CD14-positive monocyte (primary cell): ENCODE results near the gene TAOK1. TPM values are rescaled to one million over a fixed set of nuclear protein-coding genes. Genes with fewer than 3 reads are reported as not detected.

Source experiments
- DNase-seq, 3 donors: peaks; one replicate each; pipeline ENCODE4 v3.0.0-alpha.2; 2011 to 2022
- H2AFZ ChIP-seq: 2 replicates; pipeline ENCODE4 v1.6.0; 2012; ENCODE audit warnings: mild to moderate bottlenecking, low read depth, low read length, inconsistent platforms; ENCODE audit not compliant: insufficient read depth, poor library complexity, severe bottlenecking
- H3K27ac ChIP-seq, 2 donors: 1 replicate in 1 of 2; 2 replicates in 1 of 2; pipeline ENCODE4 v1.5.1; 2012 to 2013; ENCODE audit warnings: low read length in 2 of 2, control low read depth in 1 of 2, inconsistent platforms in 1 of 2, low read depth in 1 of 2, mild to moderate bottlenecking in 1 of 2
- H3K27me3 ChIP-seq, 2 donors: one replicate each; pipeline versions ENCODE4 v1.6.0 to v1.6.1; 2011 to 2013; ENCODE audit warnings: low read length in 2 of 2; ENCODE audit not compliant: control insufficient read depth in 2 of 2, insufficient read depth in 2 of 2
- H3K36me3 ChIP-seq, 2 donors: replicated peaks in 1 of 2; 1 replicate in 1 of 2; 2 replicates in 1 of 2; pipeline versions ENCODE4 v1.5.1 to v1.6.1; 2012 to 2013; ENCODE audit warnings: low read length in 2 of 2, control low read depth in 1 of 2, inconsistent platforms in 1 of 2, mild to moderate bottlenecking in 1 of 2; ENCODE audit not compliant: insufficient read depth in 2 of 2, control insufficient read depth in 1 of 2
- H3K4me1 ChIP-seq, 2 donors: 1 replicate in 1 of 2; 2 replicates in 1 of 2; pipeline versions ENCODE4 v1.5.1 to v1.6.1; 2012 to 2013; ENCODE audit warnings: low read length in 2 of 2, control low read depth in 1 of 2, inconsistent platforms in 1 of 2, mild to moderate bottlenecking in 1 of 2, moderate library complexity in 1 of 2; ENCODE audit not compliant: insufficient read depth in 2 of 2, control insufficient read depth in 1 of 2
- H3K4me2 ChIP-seq: replicated peaks from 2 replicates; pipeline ENCODE3; 2012; ENCODE audit warnings: low read length, moderate library complexity, mild to moderate bottlenecking; ENCODE audit not compliant: poor library complexity, severe bottlenecking; ENCODE audit errors: extremely low read depth
- H3K4me3 ChIP-seq, 3 experiments: fragments of 200-600 bp in 1 of 3; sonication (generic) in 1 of 3; replicated peaks in 1 of 3; 1 replicate in 2 of 3; 2 replicates in 1 of 3; pipeline ENCODE4 v1.5.1; 2011 to 2013; ENCODE audit warnings: low read length in 3 of 3, mild to moderate bottlenecking in 3 of 3, control low read depth in 2 of 3, low read depth in 2 of 3, inconsistent platforms in 1 of 3, moderate library complexity in 1 of 3
- H3K79me2 ChIP-seq: 2 replicates; pipeline ENCODE4 v1.6.0; 2012; ENCODE audit warnings: mild to moderate bottlenecking, control low read depth, inconsistent platforms, low read length, moderate library complexity; ENCODE audit not compliant: insufficient read depth
- H3K9ac ChIP-seq: 2 replicates; pipeline ENCODE4 v1.6.0; 2017; ENCODE audit warnings: low read length, mild to moderate bottlenecking; ENCODE audit not compliant: insufficient read depth, poor library complexity, severe bottlenecking
- H3K9me3 ChIP-seq, 2 donors: replicated peaks in 1 of 2; 1 replicate in 1 of 2; 2 replicates in 1 of 2; pipeline versions ENCODE4 v1.5.1 to v1.6.1; 2012 to 2013; ENCODE audit warnings: low read length in 2 of 2, control low read depth in 1 of 2; ENCODE audit not compliant: control insufficient read depth in 1 of 2, insufficient read depth in 1 of 2
- H4K20me1 ChIP-seq: 2 replicates; pipeline ENCODE4 v1.6.0; 2012; ENCODE audit warnings: mild to moderate bottlenecking, low read length, control low read depth, moderate library complexity; ENCODE audit not compliant: insufficient read depth
- H3K27ac Mint-ChIP-seq, 7 donors: one replicate each; pipeline ENCODE4 v1.8.0; 2020; ENCODE audit warnings: mild to moderate bottlenecking in 7 of 7, mixed read lengths in 7 of 7, moderate library complexity in 6 of 7, inconsistent platforms in 2 of 7
- H3K27me3 Mint-ChIP-seq, 3 donors: one replicate each; pipeline ENCODE4 v1.8.0; 2021 to 2022; ENCODE audit warnings: low read depth in 3 of 3, mild to moderate bottlenecking in 3 of 3, mixed read lengths in 3 of 3, moderate library complexity in 3 of 3, inconsistent platforms in 1 of 3
- H3K36me3 Mint-ChIP-seq, 2 donors: one replicate each; pipeline ENCODE4 v1.8.0; 2020; ENCODE audit warnings: mixed read lengths in 2 of 2, inconsistent platforms in 1 of 2, mild to moderate bottlenecking in 1 of 2
- H3K4me1 Mint-ChIP-seq: one replicate; pipeline ENCODE4 v1.8.0; 2020; ENCODE audit warnings: mild to moderate bottlenecking, mixed read lengths
- H3K4me3 Mint-ChIP-seq, 2 donors: one replicate each; pipeline ENCODE4 v1.8.0; 2020; ENCODE audit warnings: mild to moderate bottlenecking in 2 of 2, mixed read lengths in 2 of 2, moderate library complexity in 1 of 2
- H3K9me3 Mint-ChIP-seq, 7 donors: one replicate each; pipeline ENCODE4 v1.8.0; 2020 to 2022; ENCODE audit warnings: mixed read lengths in 7 of 7, mild to moderate bottlenecking in 6 of 7, moderate library complexity in 6 of 7, inconsistent platforms in 2 of 7
- WGBS: methylation state at CpG from one replicate; pipeline ENCODE4 v1.1.5; 2013; ENCODE audit warnings: missing lambda C conversion rate; ENCODE audit not compliant: insufficient coverage; 5-methylcytosine and 5-hydroxymethylcytosine counted together
- intact Hi-C, 2 donors: fragments of 100-400 bp; cut with micrococcal nuclease; formaldehyde crosslinking; loops; one replicate each; pipeline versions ENCODE4 v1.15.0 to v1.15.1; 2023
- polyA plus RNA-seq, 3 donors: library from polyadenylated mRNA; depleted of rRNA in 1 of 3; unstranded in 2 of 3; stranded (reverse) in 1 of 3; fragments of 300-500 nt in 2 of 3; fragments of >200 nt in 1 of 3; fragmentation: Illumina TruSeq in 2 of 3; gene quantifications; 1 replicate in 2 of 3; 2 replicates in 1 of 3; pipeline ENCODE4 v1.2.3, GENCODE V29; 2012 to 2021
- TF ChIP-seq, protein P1 (sequence below): fragments of 200-600 bp; IDR thresholded peaks from one replicate; pipeline ENCODE4 v1.8.0; 2022; ENCODE audit warnings: antibody characterized with exemption, mild to moderate bottlenecking

The TAOK1 gene
- polyA plus RNA-seq, 3 donors = 2.4 to 13.9 (median 4.8) TPM

DNA sequence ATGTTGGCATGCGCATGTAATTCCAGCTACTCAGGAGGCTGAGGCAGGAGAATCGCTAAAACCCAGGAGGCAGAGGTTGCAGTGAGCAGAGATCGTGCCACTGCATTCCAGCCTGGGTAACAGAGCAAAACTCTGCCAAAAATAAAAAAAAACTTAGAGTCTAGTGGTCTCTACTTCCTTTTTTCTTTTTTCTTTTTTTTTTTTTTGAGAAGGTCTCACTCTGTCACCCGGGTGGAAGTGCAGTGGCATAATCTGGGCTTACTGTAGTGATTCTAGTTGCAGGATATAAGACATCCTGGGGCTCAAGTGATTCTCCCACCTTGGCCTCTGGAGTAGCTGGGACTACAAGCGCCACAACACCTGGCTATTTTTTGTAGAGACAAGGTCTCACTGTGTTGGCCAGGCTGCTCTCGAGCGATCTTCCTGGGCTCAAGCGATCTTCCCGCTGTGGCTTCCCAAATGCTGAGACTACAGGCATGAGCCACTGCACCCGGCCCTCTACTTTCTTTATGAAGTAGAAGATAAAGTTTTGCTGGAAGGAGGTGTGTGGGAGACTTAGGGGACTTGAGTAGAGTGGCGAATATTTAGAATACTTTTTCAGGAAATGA is 47.9 kb upstream of the TAOK1 start:
- intact Hi-C loops = no loop called here
- Histone ChIP-seq H3K9me3 (no peaks in the 10 kb centered on the region), H3K27me3 (no peaks in the 10 kb centered on the region), H3K4me2 (peak overlapping the region; percentile 31), H3K4me1 (peaks cover 10 to 13% of the 10 kb centered on the region in 2 donors), H2AFZ (peak overlapping the region; percentile 19), H4K20me1 (no peaks in the 10 kb centered on the region), H3K79me2 (no peaks in the 10 kb centered on the region), H3K27ac (no peak overlapping the region), H3K36me3 (no peaks in the 10 kb centered on the region), H3K9ac (no peak overlapping the region), H3K4me3 (peak overlapping the region in 1 of 3 experiments; percentile 39)
- Mint-ChIP-seq H3K4me3 (peak overlapping the region; percentile 38 to 55), H3K4me1 (peaks cover 19% of the 10 kb centered on the region), H3K27ac (peak overlapping the region in 6 of 7 donors; percentile 19 to 75 (median 60)), H3K36me3 (no peaks in the 10 kb centered on the region), H3K27me3 (peaks cover 2 to 8% (median 7%) of the 10 kb centered on the region in 3 donors), H3K9me3 (peaks cover 0 to 6% (median 0%) of the 10 kb centered on the region in 7 donors)
- WGBS = 28% methylated on average over 10 of the region's 11 CpGs
- TF ChIP-seq, protein P1, sequence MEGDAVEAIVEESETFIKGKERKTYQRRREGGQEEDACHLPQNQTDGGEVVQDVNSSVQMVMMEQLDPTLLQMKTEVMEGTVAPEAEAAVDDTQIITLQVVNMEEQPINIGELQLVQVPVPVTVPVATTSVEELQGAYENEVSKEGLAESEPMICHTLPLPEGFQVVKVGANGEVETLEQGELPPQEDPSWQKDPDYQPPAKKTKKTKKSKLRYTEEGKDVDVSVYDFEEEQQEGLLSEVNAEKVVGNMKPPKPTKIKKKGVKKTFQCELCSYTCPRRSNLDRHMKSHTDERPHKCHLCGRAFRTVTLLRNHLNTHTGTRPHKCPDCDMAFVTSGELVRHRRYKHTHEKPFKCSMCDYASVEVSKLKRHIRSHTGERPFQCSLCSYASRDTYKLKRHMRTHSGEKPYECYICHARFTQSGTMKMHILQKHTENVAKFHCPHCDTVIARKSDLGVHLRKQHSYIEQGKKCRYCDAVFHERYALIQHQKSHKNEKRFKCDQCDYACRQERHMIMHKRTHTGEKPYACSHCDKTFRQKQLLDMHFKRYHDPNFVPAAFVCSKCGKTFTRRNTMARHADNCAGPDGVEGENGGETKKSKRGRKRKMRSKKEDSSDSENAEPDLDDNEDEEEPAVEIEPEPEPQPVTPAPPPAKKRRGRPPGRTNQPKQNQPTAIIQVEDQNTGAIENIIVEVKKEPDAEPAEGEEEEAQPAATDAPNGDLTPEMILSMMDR = no peak
- peak; percentile 5 to 27 (median 7) for DNase-seq

DNA sequence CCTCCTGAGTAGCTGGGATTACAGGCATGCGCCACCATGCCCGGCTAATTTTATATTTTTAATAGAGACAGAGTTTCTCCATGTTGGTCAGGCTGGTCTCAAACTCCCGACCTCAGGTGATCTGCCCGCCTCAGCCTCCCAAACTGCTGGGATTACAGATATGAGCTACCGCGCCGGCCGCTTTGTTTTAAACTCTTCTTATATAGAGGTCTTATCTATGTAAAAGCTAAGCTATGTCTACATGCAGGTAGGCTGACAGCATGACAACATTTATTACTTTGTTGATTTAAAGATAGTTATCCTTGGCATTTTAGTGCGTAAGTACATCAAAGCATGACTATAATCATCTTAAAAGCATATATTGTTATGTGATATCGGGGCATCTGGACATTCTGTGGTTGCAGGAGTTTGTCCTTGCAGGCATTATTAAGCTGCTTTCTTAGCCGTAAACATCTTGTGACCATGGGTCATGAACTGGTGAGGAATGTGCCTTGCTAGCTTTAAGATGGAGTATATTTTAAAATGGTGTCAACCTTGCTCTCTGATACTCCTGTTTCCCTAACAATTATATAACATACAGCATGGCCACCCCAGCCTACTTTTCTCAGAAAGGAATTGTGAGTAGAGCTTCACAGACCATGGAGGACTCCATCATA is 45.8 kb upstream of the TAOK1 start:
- Mint-ChIP-seq H3K4me3 (no peak overlapping the region), H3K36me3 (no peaks in the 10 kb centered on the region), H3K27me3 (peaks cover 2 to 9% (median 7%) of the 10 kb centered on the region in 3 donors), H3K27ac (no peak overlapping the region), H3K9me3 (peaks cover 0 to 7% (median 0%) of the 10 kb centered on the region in 7 donors), H3K4me1 (peaks cover 28% of the 10 kb centered on the region)
- intact Hi-C loops = no loop called here
- H2AFZ ChIP-seq = no peak overlapping the region
- H3K9me3 ChIP-seq = no peaks in the 10 kb centered on the region
- peaks cover 10 to 20% of the 10 kb centered on the region in 2 donors for H3K4me1 ChIP-seq
- H3K27ac ChIP-seq = no peak overlapping the region
- no peak for DNase-seq
- no peak overlapping the region for H3K4me2 ChIP-seq
- no peak overlapping the region for H3K4me3 ChIP-seq
- no CpG with 5 or more reads among the region's 11 CpGs for WGBS
- H3K27me3 ChIP-seq = no peaks in the 10 kb centered on the region
- TF ChIP-seq, protein P1 = no peak
- H3K9ac ChIP-seq = no peak overlapping the region
- no peaks in the 10 kb centered on the region for H3K79me2 ChIP-seq
- H4K20me1 ChIP-seq = no peaks in the 10 kb centered on the region
- H3K36me3 ChIP-seq = no peaks in the 10 kb centered on the region
